ENCODE data around the gene PIK3R3. TPM values are rescaled to one million over a fixed set of nuclear protein-coding genes. Genes with fewer than 3 reads are reported as not detected.
A peak's percentile ranks its signal among the peaks of the same experiment; 100 is the strongest.

PIK3R3 gene
- total RNA-seq, 4 donors from 2014 or later = 3.0 to 5.9 (median 4.7) TPM

DNA sequence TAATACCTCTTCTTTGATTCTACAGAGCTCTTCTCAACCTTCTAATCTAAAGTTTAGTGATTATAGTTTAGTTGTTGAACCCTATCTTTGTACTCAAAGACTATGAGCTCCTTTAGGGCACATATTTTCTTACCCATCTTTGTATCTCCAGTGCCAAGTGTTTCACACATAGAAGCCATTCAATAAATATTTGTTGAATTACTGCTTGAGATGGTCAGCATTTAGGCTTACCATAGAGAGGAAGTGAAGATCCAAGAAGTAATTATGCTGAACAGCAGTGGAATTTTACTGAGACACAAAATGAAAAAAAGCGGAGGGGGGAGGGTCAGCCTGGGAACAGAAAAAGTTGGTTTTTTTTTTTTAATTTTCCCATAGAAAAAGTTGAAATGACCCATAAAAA, 21.9 kb downstream of the PIK3R3 start:
- intact Hi-C loops (cut with DNase I; ENCODE audit: low total_unique reads) = no loop called here
- TF ChIP-seq POLR2A (IDR thresholded peaks at IDR 0.05) (no peak), POLR2AphosphoS5 (IDR thresholded peaks at IDR 0.05) (no peak), EP300 (IDR thresholded peaks at IDR 0.05; ENCODE audit: low read depth) (no peak)
- TF ChIP-seq, protein P1, sequence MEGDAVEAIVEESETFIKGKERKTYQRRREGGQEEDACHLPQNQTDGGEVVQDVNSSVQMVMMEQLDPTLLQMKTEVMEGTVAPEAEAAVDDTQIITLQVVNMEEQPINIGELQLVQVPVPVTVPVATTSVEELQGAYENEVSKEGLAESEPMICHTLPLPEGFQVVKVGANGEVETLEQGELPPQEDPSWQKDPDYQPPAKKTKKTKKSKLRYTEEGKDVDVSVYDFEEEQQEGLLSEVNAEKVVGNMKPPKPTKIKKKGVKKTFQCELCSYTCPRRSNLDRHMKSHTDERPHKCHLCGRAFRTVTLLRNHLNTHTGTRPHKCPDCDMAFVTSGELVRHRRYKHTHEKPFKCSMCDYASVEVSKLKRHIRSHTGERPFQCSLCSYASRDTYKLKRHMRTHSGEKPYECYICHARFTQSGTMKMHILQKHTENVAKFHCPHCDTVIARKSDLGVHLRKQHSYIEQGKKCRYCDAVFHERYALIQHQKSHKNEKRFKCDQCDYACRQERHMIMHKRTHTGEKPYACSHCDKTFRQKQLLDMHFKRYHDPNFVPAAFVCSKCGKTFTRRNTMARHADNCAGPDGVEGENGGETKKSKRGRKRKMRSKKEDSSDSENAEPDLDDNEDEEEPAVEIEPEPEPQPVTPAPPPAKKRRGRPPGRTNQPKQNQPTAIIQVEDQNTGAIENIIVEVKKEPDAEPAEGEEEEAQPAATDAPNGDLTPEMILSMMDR (IDR thresholded peaks at IDR 0.05) = no peak
- H3K27ac ChIP-seq = peak overlapping the region in 1 of 4 donors; percentile 2
- 85 to 93% methylated on average over 1 of the region's 1 CpG for WGBS, 2 donors (ENCODE audit: low coverage in 1 of 2)
- no peaks in the 10 kb centered on the region for H3K27me3 ChIP-seq
- H3K9me3 ChIP-seq = no peaks in the 10 kb centered on the region
- H3K4me3 ChIP-seq = no peak overlapping the region
- DNase-seq = no peak
- H3K4me1 ChIP-seq = no peaks in the 10 kb centered on the region
- in situ Hi-C loops (cut with MboI; ENCODE audit: low pct_ligation_motif_present in 1 of 4, low pct_unique_long_range_greater_than_20kb in 1 of 4, low sequenced_read_pairs in 3 of 4) = no loop called here
- H3K36me3 ChIP-seq = no peaks in the 10 kb centered on the region

DNA sequence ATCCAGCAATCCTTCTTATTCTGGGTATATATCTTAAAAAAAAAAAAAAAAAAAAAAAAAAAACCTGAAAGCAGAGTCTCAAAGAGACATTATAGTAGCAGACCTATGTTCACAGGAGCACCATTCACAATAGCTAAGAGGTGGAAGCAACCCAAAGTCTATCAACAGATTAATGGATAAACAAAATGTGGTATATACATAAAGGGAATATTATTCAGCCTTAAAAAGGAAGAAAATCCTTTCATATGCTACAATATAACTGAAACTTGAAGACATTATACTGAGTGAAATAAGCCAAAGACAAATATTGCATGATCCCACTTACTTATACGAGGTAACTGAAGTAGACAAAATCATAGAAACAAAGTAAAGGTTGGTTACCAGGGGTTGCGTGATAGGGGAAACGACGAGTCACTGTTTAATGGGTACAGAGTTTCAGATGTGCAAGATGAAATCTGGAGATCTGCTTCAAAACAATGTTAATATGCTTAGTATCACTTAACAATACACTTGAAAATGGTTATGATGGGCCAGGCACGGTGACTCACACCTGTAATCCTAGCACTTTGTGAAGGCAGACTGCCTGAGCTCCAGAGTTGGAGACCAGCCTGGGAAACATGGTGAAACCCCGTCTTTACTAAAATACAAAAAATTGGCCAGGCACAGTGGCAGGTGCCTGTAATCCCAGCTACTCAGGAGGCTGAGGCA, 29.5 kb downstream of the PIK3R3 start:
- WGBS, 2 donors (ENCODE audit: low coverage in 1 of 2) = 95% methylated on average over 5 to 6 of the region's 6 CpGs
- Histone ChIP-seq H3K27me3 (no peaks in the 10 kb centered on the region), H3K36me3 (no peaks in the 10 kb centered on the region), H3K27ac (no peak overlapping the region), H3K4me1 (no peaks in the 10 kb centered on the region), H3K9me3 (peaks cover 0 to 3% of the 10 kb centered on the region in 2 donors), H3K4me3 (no peak overlapping the region)
- in situ Hi-C loops (cut with MboI; ENCODE audit: low pct_ligation_motif_present in 1 of 4, low pct_unique_long_range_greater_than_20kb in 1 of 4, low sequenced_read_pairs in 3 of 4) (no loop called here), intact Hi-C loops (cut with DNase I; ENCODE audit: low total_unique reads) (no loop called here)
- no peak for DNase-seq
- TF ChIP-seq POLR2AphosphoS5 (IDR thresholded peaks at IDR 0.05) (no peak), EP300 (IDR thresholded peaks at IDR 0.05; ENCODE audit: low read depth) (no peak), POLR2A (IDR thresholded peaks at IDR 0.05) (no peak)
- TF ChIP-seq, protein P1 (IDR thresholded peaks at IDR 0.05) = no peak

DNA sequence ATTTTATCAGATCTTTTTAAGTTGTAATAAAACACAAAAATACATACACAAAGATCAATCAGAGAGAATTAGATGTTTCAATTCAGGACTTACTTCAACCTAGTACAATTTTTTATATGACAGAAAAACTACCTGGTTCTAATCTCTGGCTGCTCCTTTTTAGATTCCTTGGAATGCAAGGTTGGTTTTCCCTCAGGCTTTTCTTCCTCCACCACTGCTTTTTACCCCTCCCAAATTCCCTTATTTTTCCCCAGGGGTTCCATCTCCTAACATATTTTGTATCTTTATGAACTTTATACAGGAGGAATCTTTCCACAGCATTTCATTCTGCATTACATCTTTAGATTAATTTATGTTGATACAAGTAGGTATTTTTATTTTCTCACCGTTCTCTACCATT, 33.2 kb downstream of the PIK3R3 start:
- peaks cover 0 to 3% of the 10 kb centered on the region in 2 donors for H3K9me3 ChIP-seq
- H3K27ac ChIP-seq = no peak overlapping the region
- H3K4me3 ChIP-seq = no peak overlapping the region
- no peak for TF ChIP-seq EP300 (IDR thresholded peaks at IDR 0.05; ENCODE audit: low read depth)
- TF ChIP-seq, protein P1 (IDR thresholded peaks at IDR 0.05) = no peak
- TF ChIP-seq POLR2A (IDR thresholded peaks at IDR 0.05) = no peak
- no peak for TF ChIP-seq POLR2AphosphoS5 (IDR thresholded peaks at IDR 0.05)
- no peaks in the 10 kb centered on the region for H3K27me3 ChIP-seq
- no peaks in the 10 kb centered on the region for H3K36me3 ChIP-seq
- DNase-seq = no peak
- in situ Hi-C loops (cut with MboI; ENCODE audit: low pct_ligation_motif_present in 1 of 4, low pct_unique_long_range_greater_than_20kb in 1 of 4, low sequenced_read_pairs in 3 of 4) (no loop called here), intact Hi-C loops (cut with DNase I; ENCODE audit: low total_unique reads) (no loop called here)
- H3K4me1 ChIP-seq = no peaks in the 10 kb centered on the region
- WGBS, 2 donors (ENCODE audit: low coverage in 1 of 2) = 100% methylated on average over 1 of the region's 1 CpG

DNA sequence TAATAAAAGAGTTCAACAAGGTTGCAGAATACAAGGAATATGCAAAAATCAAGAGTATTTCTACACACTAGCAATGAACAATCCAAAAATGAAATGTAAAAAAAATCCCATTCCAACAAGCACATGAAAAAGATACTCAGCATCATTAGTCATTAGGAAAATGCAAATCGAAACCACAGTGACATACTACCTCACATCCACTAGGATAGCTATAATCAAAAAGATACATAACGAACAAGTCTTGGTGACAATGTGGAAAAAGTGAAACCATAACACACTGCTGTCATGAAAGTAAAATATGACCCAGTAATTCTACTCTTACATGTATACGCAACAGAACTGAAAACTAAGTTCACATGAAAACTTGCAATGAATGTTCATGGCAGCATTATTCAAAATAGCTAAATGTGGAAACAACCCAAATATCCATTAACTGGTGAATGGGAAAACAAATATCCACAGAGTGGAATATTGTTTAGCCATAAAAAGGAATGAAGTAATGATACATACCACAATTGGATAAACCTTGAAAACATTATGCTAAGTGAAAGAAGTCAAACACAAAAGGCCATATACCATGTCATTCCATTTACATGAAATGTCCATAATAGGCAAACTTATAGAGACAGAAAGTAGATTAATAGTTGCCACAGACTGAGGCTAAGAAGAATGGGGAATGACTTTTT, 34.3 kb downstream of the PIK3R3 start:
- TF ChIP-seq POLR2A (IDR thresholded peaks at IDR 0.05) = no peak
- TF ChIP-seq, protein P1 (IDR thresholded peaks at IDR 0.05) = no peak
- no peak for TF ChIP-seq POLR2AphosphoS5 (IDR thresholded peaks at IDR 0.05)
- TF ChIP-seq EP300 (IDR thresholded peaks at IDR 0.05; ENCODE audit: low read depth) = no peak
- in situ Hi-C loops (cut with MboI; ENCODE audit: low pct_ligation_motif_present in 1 of 4, low pct_unique_long_range_greater_than_20kb in 1 of 4, low sequenced_read_pairs in 3 of 4) = no loop called here
- 76 to 87% methylated on average over 3 of the region's 3 CpGs for WGBS, 2 donors (ENCODE audit: low coverage in 1 of 2)

More for the DNA sequence above, 34.3 kb downstream of the PIK3R3 start:
- H3K4me1 ChIP-seq = no peaks in the 10 kb centered on the region
- H3K4me3 ChIP-seq = no peak overlapping the region
- no peak overlapping the region for H3K27ac ChIP-seq
- no peaks in the 10 kb centered on the region for H3K36me3 ChIP-seq
- intact Hi-C loops (cut with DNase I; ENCODE audit: low total_unique reads) = no loop called here
- H3K27me3 ChIP-seq = no peaks in the 10 kb centered on the region
- no peak for DNase-seq
- H3K9me3 ChIP-seq = peaks cover 0 to 3% of the 10 kb centered on the region in 2 donors
